H1 (cell line): ENCODE data around the gene CIZ1. TPM values are rescaled to one million over a fixed set of nuclear protein-coding genes. Genes with fewer than 3 reads are reported as not detected.

Source experiments
- CTCF ChIA-PET: fragments of 300-600 bp; sonication (Branson Sonifier 250); formaldehyde crosslinking; loops from one replicate; lab custom pipeline; 2021; ENCODE audit not compliant: partially characterized antibody; lab: Charles Lee
- POLR2A ChIA-PET: fragments of 300-600 bp; sonication (Branson Sonifier 250); formaldehyde crosslinking; loops from one replicate; lab custom pipeline; 2021; ENCODE audit warnings: inconsistent platforms; ENCODE audit not compliant: partially characterized antibody; lab: Charles Lee
- DNase-seq, 2 experiments: peaks; one replicate each; pipeline versions ENCODE4 v3.0.0 to v3.0.0-alpha.2; 2010 to 2022; ENCODE audit warnings: low spot score in 2 of 2, low read depth in 1 of 2, mixed read lengths in 1 of 2
- FAIRE-seq: peaks from 2 replicates; lab custom pipeline; 2011; peaks lifted over from hg19 to GRCh38; lab: Jason Lieb, UNC
- H2AFZ ChIP-seq: 2 replicates; pipeline ENCODE4 v1.8.1; 2012; ENCODE audit warnings: low read length, inconsistent platforms
- H2AK5ac ChIP-seq: 2 replicates; pipeline ENCODE4 v1.6.1; 2013; ENCODE audit warnings: low read depth, low read length
- H2BK120ac ChIP-seq: replicated peaks from 2 replicates; pipeline ENCODE3; 2013; ENCODE audit warnings: low read depth, low read length, inconsistent platforms
- H2BK12ac ChIP-seq: 2 replicates; pipeline ENCODE4 v1.6.1; 2013; ENCODE audit warnings: low read depth, low read length
- H2BK15ac ChIP-seq: 2 replicates; pipeline ENCODE4 v1.6.1; 2013; ENCODE audit warnings: low read length
- H2BK20ac ChIP-seq: 2 replicates; pipeline ENCODE4 v1.6.1; 2013; ENCODE audit warnings: low read length
- H2BK5ac ChIP-seq: 2 replicates; pipeline ENCODE4 v1.6.1; 2013; ENCODE audit warnings: low read depth, low read length
- H3K14ac ChIP-seq: 2 replicates; pipeline ENCODE4 v1.6.1; 2013; ENCODE audit warnings: inconsistent platforms; ENCODE audit not compliant: insufficient read length
- H3K18ac ChIP-seq: 2 replicates; pipeline ENCODE4 v1.6.1; 2013; ENCODE audit warnings: low read length; ENCODE audit errors: extremely low read depth
- H3K23ac ChIP-seq: 2 replicates; pipeline ENCODE4 v1.6.1; 2013; ENCODE audit warnings: inconsistent platforms; ENCODE audit not compliant: insufficient read length
- H3K23me2 ChIP-seq: 2 replicates; pipeline ENCODE4 v1.6.1; 2013; ENCODE audit warnings: low read depth, low read length
- H3K27ac ChIP-seq: 2 replicates; pipeline ENCODE4 v1.6.1; 2011; ENCODE audit warnings: low read depth, low read length, inconsistent platforms
- H3K27me3 ChIP-seq, 4 experiments: replicated peaks in 1 of 4; 1 replicate in 1 of 4; 2 replicates in 3 of 4; pipeline versions ENCODE4 v1.6.1 to v1.8.1; 2011 to 2013; ENCODE audit warnings: low read length in 3 of 4, mild to moderate bottlenecking in 3 of 4, inconsistent platforms in 2 of 4, mixed read lengths in 2 of 4, moderate library complexity in 1 of 4; ENCODE audit not compliant: control insufficient read depth in 3 of 4, insufficient read depth in 3 of 4; ENCODE audit errors: extremely low read depth in 1 of 4
- H3K36me3 ChIP-seq, 4 experiments: 2 replicates each; pipeline versions ENCODE4 v1.6.1 to v1.8.1; 2011 to 2013; ENCODE audit warnings: mild to moderate bottlenecking in 4 of 4, low read length in 3 of 4, moderate library complexity in 2 of 4, control low read depth in 1 of 4, inconsistent platforms in 1 of 4; ENCODE audit not compliant: insufficient read depth in 4 of 4, control insufficient read depth in 2 of 4
- H3K4ac ChIP-seq: replicated peaks from 2 replicates; pipeline ENCODE3; 2013; ENCODE audit warnings: low read length, low read depth, mixed read lengths, inconsistent platforms; ENCODE audit not compliant: insufficient read length
- H3K4me1 ChIP-seq, 4 experiments: replicated peaks in 1 of 4; 1 replicate in 1 of 4; 2 replicates in 3 of 4; pipeline versions ENCODE4 v1.6.1 to v1.8.1; 2011 to 2013; ENCODE audit warnings: low read length in 3 of 4, inconsistent platforms in 2 of 4, mixed read lengths in 1 of 4; ENCODE audit not compliant: insufficient read depth in 4 of 4, control insufficient read depth in 3 of 4
- H3K4me2 ChIP-seq, 2 experiments: 2 replicates each; pipeline versions ENCODE4 v1.6.1 to v1.8.1; 2011 to 2013; ENCODE audit warnings: low read depth in 2 of 2, low read length in 2 of 2, control low read depth in 1 of 2, inconsistent platforms in 1 of 2, mild to moderate bottlenecking in 1 of 2; ENCODE audit not compliant: insufficient read depth in 1 of 2
- H3K4me3 ChIP-seq, 4 experiments: fragments of 200-600, 300-600 bp in 1 of 4; sonication (generic), shearing (Covaris generic), sonication (Bioruptor Twin) in 1 of 4; 2 replicates each; pipeline versions ENCODE4 v1.5.1 to v1.8.1; 2011 to 2016; ENCODE audit warnings: low read length in 4 of 4, low read depth in 3 of 4, control low read depth in 2 of 4, inconsistent platforms in 2 of 4, mild to moderate bottlenecking in 2 of 4, mixed read lengths in 1 of 4, moderate library complexity in 1 of 4; ENCODE audit not compliant: insufficient read depth in 2 of 4; ENCODE audit errors: extremely low read depth in 1 of 4
- H3K56ac ChIP-seq: replicated peaks from 2 replicates; pipeline ENCODE3; 2013; ENCODE audit warnings: low read depth, mild to moderate bottlenecking, mixed read lengths, low read length, inconsistent platforms; ENCODE audit not compliant: insufficient read length
- H3K79me1 ChIP-seq: 2 replicates; pipeline ENCODE4 v1.6.1; 2013; ENCODE audit warnings: low read depth, low read length, control low read depth
- H3K79me2 ChIP-seq, 2 experiments: 2 replicates each; pipeline versions ENCODE4 v1.6.1 to v1.8.1; 2012 to 2013; ENCODE audit warnings: low read length in 2 of 2, mild to moderate bottlenecking in 2 of 2, inconsistent platforms in 1 of 2; ENCODE audit not compliant: insufficient read depth in 2 of 2, control insufficient read depth in 1 of 2
- H3K9ac ChIP-seq, 4 experiments: replicated peaks in 1 of 4; 1 replicate in 1 of 4; 2 replicates in 3 of 4; pipeline versions ENCODE4 v1.6.1 to v1.8.1; 2011 to 2013; ENCODE audit warnings: low read depth in 3 of 4, low read length in 3 of 4, control low read depth in 2 of 4, mild to moderate bottlenecking in 2 of 4, moderate library complexity in 2 of 4, inconsistent platforms in 1 of 4; ENCODE audit errors: extremely low read depth in 1 of 4
- H3K9me3 ChIP-seq, 2 experiments: 2 replicates each; pipeline versions ENCODE4 v1.6.1 to v1.8.1; 2012 to 2013; ENCODE audit warnings: mild to moderate bottlenecking in 2 of 2, moderate library complexity in 2 of 2, control low read depth in 1 of 2, inconsistent platforms in 1 of 2, low read depth in 1 of 2, low read length in 1 of 2, mixed read lengths in 1 of 2; ENCODE audit not compliant: insufficient read depth in 2 of 2
- H4K20me1 ChIP-seq, 2 experiments: replicated peaks in 1 of 2; 2 replicates each; pipeline versions ENCODE3 to v1.8.1; 2011 to 2013; ENCODE audit warnings: inconsistent platforms in 2 of 2, low read length in 2 of 2, mild to moderate bottlenecking in 1 of 2; ENCODE audit not compliant: insufficient read depth in 2 of 2, control insufficient read depth in 1 of 2
- H4K5ac ChIP-seq: 2 replicates; pipeline ENCODE4 v1.6.1; 2013; ENCODE audit warnings: low read length, low read depth, mixed read lengths, inconsistent platforms; ENCODE audit not compliant: insufficient read length
- H4K8ac ChIP-seq: 2 replicates; pipeline ENCODE4 v1.8.0; 2013; ENCODE audit warnings: mild to moderate bottlenecking, moderate library complexity, low read length, inconsistent platforms; ENCODE audit not compliant: insufficient read depth; ENCODE audit errors: extremely low read depth
- H4K91ac ChIP-seq: replicated peaks from 2 replicates; pipeline ENCODE3; 2013; ENCODE audit warnings: low read length, mixed read lengths, inconsistent platforms; ENCODE audit not compliant: insufficient read length
- BCL11A ChIP-seq, 2 experiments: IDR thresholded peaks; one replicate each; pipeline ENCODE4 v1.6.1; 2011; ENCODE audit warnings: low read depth in 2 of 2, low read length in 2 of 2, mild to moderate bottlenecking in 2 of 2
- CTBP2 ChIP-seq: IDR thresholded peaks from 2 replicates; pipeline ENCODE4 v1.7.0; 2011; ENCODE audit warnings: borderline replicate concordance, mild to moderate bottlenecking, moderate library complexity, mixed read lengths, low read length; ENCODE audit not compliant: insufficient read depth, insufficient read length
- GABPA ChIP-seq: IDR thresholded peaks from 2 replicates; pipeline ENCODE4 v1.6.1; 2011; ENCODE audit warnings: mild to moderate bottlenecking, low read length, moderate library complexity, borderline replicate concordance; ENCODE audit not compliant: insufficient read depth
- HDAC6 ChIP-seq: IDR thresholded peaks from one replicate; pipeline ENCODE4 v1.7.1; 2012; ENCODE audit warnings: low read depth, mild to moderate bottlenecking, inconsistent platforms, low read length, moderate library complexity
- KDM5A ChIP-seq: fragments of 200-600 bp; IDR thresholded peaks from 2 replicates; pipeline ENCODE4 v1.7.1; 2012; ENCODE audit warnings: mild to moderate bottlenecking, low read length, inconsistent platforms, mixed read lengths
- RFX5 ChIP-seq: IDR thresholded peaks from 2 replicates; pipeline ENCODE4 v1.6.1; 2011; ENCODE audit warnings: low read depth, low read length, improper control_type of control experiment, borderline replicate concordance
- RXRA ChIP-seq: IDR thresholded peaks from 2 replicates; pipeline ENCODE4 v1.6.1; 2011; ENCODE audit warnings: low read depth, mild to moderate bottlenecking, low read length, moderate library complexity; ENCODE audit not compliant: insufficient read depth
- SIRT6 ChIP-seq: IDR thresholded peaks from one replicate; pipeline ENCODE4 v1.7.1; 2012; ENCODE audit warnings: low read length, inconsistent platforms
- SP2 ChIP-seq: IDR thresholded peaks from 2 replicates; pipeline ENCODE4 v1.6.1; 2012; ENCODE audit warnings: mild to moderate bottlenecking, low read length, inconsistent platforms
- TAF7 ChIP-seq: optimal IDR thresholded peaks from 2 replicates; pipeline ENCODE3; 2011; ENCODE audit warnings: low read depth, mild to moderate bottlenecking, inconsistent platforms, low read length, moderate library complexity, borderline replicate concordance
- ZNF274 ChIP-seq: IDR thresholded peaks from 2 replicates; pipeline ENCODE4 v1.7.0; 2012; ENCODE audit warnings: low read length, borderline replicate concordance; ENCODE audit errors: extremely low read depth
- WGBS, 2 experiments: shearing (Covaris generic) in 1 of 2; methylation state at CpG; one replicate each; pipeline versions ENCODE4 v1.1.6 to v1.1.7; 2013 to 2015; ENCODE audit warnings: low lambda C conversion rate in 2 of 2, mixed read lengths in 2 of 2, inconsistent platforms in 1 of 2, low coverage in 1 of 2, missing lambda C conversion rate in 1 of 2; ENCODE audit not compliant: insufficient replicate concordance in 2 of 2, insufficient coverage in 1 of 2, insufficient read length in 1 of 2; ENCODE audit errors: extremely low coverage in 1 of 2, missing lambda C conversion rate in 1 of 2; 5-methylcytosine and 5-hydroxymethylcytosine counted together
- polyA plus RNA-seq, 7 experiments: library from polyadenylated mRNA; depleted of rRNA in 3 of 7; stranded (reverse) in 5 of 7; unstranded in 2 of 7; fragments of >200 nt in 5 of 7; fragments of 200-250 nt in 2 of 7; gene quantifications; 1 replicate in 5 of 7; 2 replicates in 1 of 7; 4 replicates in 1 of 7; pipeline versions ENCODE4 v1.2.1 to v1.2.3, GENCODE V29; 2011 to 2013; ENCODE audit warnings: missing spikeins in 2 of 7, mixed read lengths in 2 of 7
- total RNA-seq: library from RNA; stranded (reverse); fragmentation: NEBNext Ultra II Directional; extraction: Animal tissue kit (Norgen Biotek cat#: 25700); gene quantifications from 2 replicates; pipeline ENCODE4 v1.2.1, GENCODE V29; 2021

Gene CIZ1
- total and polyA plus RNA-seq, 2 of the 8 experiments (the other 6 are each of a cell fraction or from before 2014, with no cell fraction given): 66.0 to 107 TPM

DNA sequence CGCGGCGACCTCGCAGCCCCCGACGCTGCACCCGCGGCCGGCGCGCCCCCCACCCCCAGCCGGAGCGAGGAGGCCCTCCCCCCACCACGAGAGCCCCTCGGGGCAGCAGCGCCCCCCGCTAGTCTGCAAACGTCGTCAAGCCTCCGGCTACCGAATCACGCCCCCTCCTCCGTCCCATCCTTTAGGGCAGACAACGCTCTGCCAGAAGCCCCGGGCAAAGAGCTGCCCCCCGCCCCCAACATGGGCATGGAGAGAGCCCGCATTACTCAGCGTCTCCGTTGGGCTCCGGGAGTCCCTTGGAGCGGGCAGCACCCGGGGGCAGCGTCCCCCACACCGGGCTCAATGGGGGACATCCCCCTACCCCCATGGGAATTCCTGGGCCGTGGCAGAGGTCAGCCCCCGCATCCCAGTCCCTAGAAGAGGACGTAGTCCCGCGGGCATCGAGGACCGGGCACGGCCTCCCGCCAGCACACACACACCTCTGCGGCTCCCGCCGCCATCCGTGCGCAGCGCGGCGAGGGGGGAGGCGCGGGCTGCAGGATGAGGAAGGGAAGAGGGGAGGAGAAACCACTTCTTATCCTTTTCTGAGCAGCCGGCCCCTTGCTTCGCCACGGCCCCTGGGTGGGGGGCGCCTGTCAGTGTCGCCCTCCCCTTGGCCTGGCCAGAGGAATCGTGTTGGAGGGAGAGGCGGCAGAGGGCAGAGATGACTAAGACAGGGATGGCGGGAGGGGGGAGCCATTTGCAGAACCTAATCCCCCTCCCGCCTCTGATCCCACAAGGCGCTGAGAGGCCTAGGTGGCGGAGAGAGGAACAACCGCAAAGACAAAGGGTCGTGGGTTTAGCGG is 12.6 kb upstream of the CIZ1 start:
- no peak overlapping the region for H2BK12ac ChIP-seq
- no peak overlapping the region for H3K4ac ChIP-seq
- no peak overlapping the region for H2AK5ac ChIP-seq
- H3K36me3 ChIP-seq: no peaks in the 10 kb centered on the region
- no peak overlapping the region for H3K56ac ChIP-seq
- H3K4me2 ChIP-seq: peak overlapping the region; percentile 66 to 74
- H4K91ac ChIP-seq: no peak overlapping the region
- H4K8ac ChIP-seq: no peak overlapping the region
- peaks cover 6% of the 10 kb centered on the region; the same call in 1 of the 2 replicates for H3K23me2 ChIP-seq
- no peaks in the 10 kb centered on the region for H3K9me3 ChIP-seq
- H4K20me1 ChIP-seq: peaks cover 0 to 5% of the 10 kb centered on the region in 2 experiments
- FAIRE-seq: no peak
- H3K9ac ChIP-seq: peak overlapping the region; percentile 37 to 51 (median 48); a peak in 6 of 7 replicates
- H3K4me3 ChIP-seq: peak overlapping the region; percentile 55 to 93 (median 74)
- no peak overlapping the region for H2BK120ac ChIP-seq
- no peak overlapping the region for H3K14ac ChIP-seq
- peaks cover 3 to 11% (median 9%) of the 10 kb centered on the region in 4 experiments; a peak in 6 of 7 replicates for H3K4me1 ChIP-seq
- H3K27ac ChIP-seq: no peak overlapping the region; the same call in 1 of the 2 replicates
- no peak overlapping the region for H2BK20ac ChIP-seq
- H3K79me2 ChIP-seq: peaks cover 0 to 3% of the 10 kb centered on the region in 2 experiments; a peak in 1 of 4 replicates
- H3K18ac ChIP-seq: peak overlapping the region; percentile 78
- no peak overlapping the region for H2AFZ ChIP-seq
- 1% methylated on average over 38 of the region's 67 CpGs; no CpG with 5 or more reads in 1 of the 2 experiments for WGBS, 2 experiments
- peak overlapping the region; percentile 46 for H4K5ac ChIP-seq
- peak overlapping the region; percentile 66; the same call in 1 of the 2 replicates for H2BK5ac ChIP-seq
- CTCF ChIA-PET: interaction anchor here (0.6 to 1.6 kb wide), 7 partner anchors 13 to 79 kb away, joined by 3 to 4 read pairs (median 3); no protein-coding TSS in a partner anchor
- H3K27me3 ChIP-seq: no peaks in the 10 kb centered on the region
- no peaks in the 10 kb centered on the region; the same call in 1 of the 2 replicates for H3K79me1 ChIP-seq
- H2BK15ac ChIP-seq: no peak overlapping the region; the same call in 1 of the 2 replicates
- POLR2A ChIA-PET: interaction anchor here (1.0 to 2.2 kb wide), 9 partner anchors 10 to 101 kb away, joined by 3 to 7 read pairs (median 4); no protein-coding TSS in a partner anchor
- peak in 1 of 2 experiments; percentile 81 for DNase-seq
- no peak overlapping the region for H3K23ac ChIP-seq
- TF ChIP-seq BCL11A (IDR thresholded peaks at IDR 0.05; ENCODE audit: low read depth in 2 of 2, low read length in 2 of 2) (no peak), ZNF274 (no peak), RFX5 (no peak), CTBP2 (no peak), TAF7 (no peak), GABPA (no peak), HDAC6 (no peak), SIRT6 (no peak), RXRA (no peak), KDM5A (no peak), SP2 (no peak)
